Inflammatory macrophage treated with lipopolysaccharide for 4 hours (primary cell): ENCODE measurements around the gene ENTR1.

Source experiments
- DNase-seq: peaks from one replicate; pipeline ENCODE4 v3.0.0-alpha.2; 2020

The ENTR1 gene

DNA sequence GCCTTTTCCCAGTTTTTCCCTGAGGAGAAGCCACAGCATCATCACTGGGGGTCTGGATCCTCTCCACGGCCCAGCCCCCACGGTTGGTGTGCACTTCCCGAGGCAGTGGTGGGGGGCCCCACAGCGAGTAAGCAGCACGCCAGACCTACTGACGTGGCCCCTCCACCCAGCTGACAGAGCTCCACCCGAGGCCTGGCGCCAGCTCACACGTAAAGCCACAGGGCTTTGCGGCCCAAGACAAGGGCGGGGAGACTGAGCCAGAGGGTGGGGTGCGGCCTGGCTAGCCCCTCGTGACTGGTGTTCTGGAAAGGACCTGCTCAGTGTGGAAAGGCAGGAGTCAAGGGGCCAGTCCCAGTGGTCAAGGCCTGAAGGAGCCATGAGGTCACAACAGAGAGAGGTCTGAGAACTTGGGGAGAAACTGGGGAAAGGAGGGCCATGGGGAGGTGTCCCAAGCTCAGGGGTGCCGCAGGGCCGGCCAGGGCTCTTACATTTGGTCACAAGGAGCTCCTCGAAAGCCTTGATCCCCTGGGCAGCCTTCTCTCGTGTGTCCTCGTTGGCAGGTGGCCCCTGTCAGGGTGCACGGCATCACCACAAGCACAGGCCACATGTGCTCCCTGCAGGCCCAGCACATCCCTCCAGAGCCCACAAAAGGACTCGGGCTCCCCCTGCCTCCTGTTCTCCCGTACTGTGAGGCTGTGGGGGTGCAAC lies 15.9 kb downstream of the ENTR1 start:
- DNase-seq = no peak

DNA sequence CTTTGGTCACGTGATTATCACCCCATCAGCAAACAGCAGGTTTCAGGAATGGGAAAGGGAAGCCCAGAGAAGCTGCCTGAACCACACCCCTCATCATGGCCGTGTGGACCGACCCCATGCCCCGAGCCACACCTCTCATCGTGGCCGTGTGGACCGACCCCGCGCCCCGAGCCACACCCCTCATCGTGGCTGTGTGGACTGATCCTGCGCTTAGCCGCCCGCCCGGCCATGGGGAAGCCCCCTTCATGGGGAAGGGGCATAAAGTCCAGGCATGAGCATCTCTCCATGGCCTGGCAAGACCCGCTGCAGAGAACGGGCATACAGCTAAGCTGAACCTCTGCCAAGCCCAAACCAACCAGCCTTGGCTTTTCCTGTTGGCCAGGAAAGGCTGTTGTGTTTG lies 16.9 kb downstream of the ENTR1 start:
- no peak for DNase-seq

DNA sequence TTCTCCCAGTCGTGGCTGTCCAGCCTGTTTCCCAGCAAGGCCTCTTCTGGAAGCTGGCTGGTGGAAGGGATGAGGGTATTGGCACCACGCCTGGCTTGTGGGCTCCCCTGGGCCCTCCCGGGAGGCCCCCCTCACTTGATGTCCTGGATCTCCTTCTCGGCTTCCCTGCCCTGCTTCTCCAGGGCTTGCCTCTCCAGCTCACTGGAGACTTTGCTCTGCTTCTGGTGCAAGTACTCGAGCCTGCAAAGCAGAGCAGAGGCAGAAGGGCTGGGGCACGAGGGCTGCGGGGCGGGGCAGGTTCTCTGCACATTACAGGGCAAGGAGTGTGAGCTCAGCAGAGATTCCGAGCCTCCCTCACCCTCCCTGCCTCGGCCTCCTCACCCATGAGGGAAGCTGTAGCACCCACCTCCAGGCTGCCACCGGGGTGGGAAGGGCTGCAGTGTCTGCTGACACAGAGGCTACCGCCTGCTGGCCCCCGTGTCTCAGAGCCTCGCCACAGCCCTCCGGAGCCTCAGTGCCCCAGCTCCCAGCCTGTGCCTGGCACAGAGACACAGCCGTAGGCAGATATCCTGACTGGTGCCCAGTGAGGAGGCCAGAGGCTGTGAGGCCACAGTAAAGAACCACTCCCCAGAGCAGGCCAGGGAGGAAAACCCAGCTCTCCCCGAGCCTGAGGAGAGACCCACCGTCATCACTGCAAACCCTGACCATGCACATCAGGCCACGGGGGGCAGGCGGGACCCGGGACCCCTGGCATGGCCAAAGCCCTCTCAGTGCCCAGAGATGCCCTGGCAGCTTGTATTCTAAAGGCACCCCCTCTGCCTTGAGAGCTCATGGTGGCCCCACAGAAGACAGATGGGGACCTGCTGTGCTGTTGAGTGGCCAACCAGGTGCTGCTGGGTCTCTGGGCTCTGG lies 17.6 kb downstream of the ENTR1 start:
- no peak for DNase-seq

DNA sequence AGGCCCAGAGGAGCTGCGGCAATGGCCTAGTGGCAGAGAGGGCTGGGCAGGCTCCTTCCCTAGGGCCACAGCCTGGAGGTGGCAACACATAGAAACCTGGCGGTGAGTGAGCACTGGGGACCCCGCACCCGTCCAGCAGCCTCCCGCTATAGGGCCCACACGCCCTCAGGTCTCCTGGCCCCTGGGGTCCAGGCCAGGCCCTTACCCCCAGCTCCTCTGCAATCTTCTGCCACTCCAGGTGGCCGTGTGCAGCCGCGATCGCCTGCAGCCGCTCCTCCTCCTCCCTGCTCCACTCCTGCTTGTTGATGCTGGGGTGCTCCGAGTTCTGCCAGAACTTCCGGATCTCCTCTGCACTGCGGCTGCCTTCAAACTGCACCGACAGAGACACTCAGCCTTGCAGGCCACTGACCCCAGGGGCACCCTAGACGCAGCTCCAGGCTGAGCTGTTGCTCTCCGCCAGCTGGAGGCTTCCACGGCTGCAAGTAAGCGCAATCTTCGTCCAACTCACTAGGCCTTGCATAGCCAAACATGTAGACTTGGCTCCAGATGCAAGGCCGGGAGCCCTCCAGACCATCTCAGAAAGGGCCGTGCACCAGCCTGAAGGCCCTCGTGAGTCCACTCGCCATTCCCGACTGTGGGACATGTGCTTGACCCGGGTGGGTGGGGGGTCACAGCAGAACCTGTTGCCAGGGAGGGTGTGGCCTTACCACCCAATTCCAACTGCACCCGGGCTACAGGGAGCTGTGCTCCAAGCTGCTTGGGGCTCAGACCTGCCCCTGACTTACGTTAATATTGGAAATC lies 18.5 kb downstream of the ENTR1 start:
- no peak for DNase-seq

DNA sequence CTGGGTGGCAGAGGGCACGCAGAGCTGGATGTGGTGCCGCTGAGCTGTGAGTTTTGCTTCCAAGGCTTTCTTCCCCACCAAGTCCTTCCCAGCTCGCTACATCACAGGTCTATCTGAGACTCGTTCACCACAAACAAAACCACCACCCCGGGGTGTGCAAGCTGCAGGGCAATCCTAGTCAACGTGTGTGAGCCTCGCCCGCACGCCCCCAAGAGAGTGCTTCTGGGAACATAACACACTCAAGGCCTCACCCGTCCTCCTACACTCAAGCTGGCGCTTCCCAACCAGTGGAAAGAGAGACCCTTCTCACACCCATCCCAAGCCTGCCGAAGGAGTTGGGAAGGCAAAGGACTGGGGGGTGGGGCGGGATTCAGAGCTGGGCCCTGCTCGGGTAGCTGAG lies 21.0 kb downstream of the ENTR1 start:
- no peak for DNase-seq

DNA sequence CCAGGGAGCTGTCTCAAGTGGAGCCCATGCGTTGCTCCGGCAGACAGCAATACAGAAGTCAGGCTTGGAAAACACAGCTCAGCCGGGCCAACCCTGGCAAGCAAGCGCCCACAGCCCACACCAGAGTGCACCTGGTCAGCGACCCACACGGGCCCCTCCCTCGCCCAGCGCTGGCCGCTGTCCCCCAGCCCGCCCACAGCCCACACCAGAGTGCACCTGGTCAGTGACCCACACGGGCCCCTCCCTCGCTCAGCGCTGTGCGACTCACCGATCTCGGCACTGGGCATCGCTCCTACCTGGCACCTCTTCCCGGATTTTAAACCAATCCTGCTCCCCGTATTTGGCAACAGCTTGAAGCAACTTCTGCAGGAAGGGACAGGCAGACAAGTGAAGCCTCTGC lies 23.2 kb downstream of the ENTR1 start:
- DNase-seq = no peak

DNA sequence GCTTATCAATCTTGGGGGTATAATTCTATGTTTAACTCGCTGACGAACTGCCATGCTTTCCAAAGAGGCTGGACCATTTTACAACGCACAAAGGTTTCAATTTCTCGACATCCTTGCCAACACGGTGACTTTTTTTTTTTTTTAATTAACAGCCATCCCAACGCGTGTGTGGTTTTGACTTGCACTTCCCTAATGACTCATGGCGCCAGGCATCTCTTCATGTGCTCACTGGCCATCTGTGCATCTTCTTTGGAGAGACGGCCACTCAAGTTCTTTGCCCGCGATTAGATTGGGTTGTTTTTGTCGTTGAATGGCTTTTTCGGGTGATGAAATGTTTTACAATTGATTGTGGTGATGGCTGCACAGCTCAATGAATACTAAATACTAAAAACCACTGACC lies 24.4 kb downstream of the ENTR1 start:
- DNase-seq = peak; percentile 37

DNA sequence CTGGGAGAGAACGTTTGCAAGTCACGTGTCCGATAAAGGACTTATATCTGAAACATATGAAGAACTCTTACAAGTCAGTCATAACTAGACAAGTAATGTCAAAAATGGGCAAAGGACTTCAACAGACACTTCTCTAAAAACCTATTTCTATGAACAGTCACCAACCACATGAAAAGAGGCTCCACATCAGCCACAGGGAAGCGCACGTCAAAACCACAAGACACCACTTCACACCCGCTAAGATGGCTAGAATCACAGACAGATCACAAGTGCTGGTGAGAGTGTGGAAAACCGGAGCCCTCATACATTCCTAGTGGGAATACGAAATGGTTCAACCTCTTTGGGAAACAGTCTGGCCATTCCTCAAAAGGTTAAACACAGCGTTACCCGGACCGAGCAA lies 25.4 kb downstream of the ENTR1 start:
- DNase-seq = no peak

DNA sequence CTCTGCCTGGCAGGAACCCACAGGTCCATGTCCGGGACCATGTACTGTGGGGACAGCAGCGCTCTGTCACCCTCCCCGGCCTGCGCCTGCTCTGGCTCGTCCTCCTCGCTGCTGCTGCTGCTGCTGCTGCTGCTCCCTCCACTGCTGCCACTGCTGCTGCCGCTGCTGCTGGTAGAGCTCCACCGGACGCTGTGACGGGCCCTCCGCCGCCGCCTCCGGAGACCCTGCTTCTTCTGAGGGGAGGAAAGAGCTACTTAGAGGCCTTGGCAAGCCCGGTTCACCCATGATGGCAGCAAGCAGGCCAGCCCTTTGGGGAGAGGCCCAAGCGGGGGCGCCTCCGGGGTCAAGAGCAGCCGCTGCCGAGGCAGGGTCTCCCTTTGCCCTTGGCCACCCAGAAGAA lies 27.0 kb downstream of the ENTR1 start:
- DNase-seq = no peak

DNA sequence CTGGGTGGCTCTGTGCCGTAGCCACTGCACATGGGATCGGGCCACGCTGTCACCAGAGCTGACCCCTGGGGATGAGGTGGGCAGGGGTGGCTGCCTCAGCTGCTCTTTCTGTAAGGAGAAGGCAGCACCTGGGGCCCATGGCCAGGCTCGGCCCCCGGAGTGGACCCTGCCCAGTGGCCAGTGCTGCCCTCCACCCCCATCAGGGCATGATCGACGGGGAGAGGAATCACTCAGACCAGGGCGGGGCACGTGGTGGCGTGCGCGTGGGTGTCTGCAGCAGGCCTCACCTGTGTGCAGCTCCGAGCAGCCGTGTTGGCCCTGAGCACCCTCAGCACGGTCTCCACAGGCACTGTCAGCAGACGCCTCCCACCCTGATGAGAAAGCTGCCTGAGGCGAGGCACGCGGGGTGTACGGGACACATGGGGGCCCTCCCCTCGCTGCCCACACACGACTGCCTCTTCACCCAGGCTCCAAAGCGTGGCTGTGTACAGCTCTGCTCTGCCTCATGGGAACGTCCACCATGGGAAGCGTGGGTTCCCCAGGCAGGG lies 28.4 kb downstream of the ENTR1 start:
- no peak for DNase-seq

DNA sequence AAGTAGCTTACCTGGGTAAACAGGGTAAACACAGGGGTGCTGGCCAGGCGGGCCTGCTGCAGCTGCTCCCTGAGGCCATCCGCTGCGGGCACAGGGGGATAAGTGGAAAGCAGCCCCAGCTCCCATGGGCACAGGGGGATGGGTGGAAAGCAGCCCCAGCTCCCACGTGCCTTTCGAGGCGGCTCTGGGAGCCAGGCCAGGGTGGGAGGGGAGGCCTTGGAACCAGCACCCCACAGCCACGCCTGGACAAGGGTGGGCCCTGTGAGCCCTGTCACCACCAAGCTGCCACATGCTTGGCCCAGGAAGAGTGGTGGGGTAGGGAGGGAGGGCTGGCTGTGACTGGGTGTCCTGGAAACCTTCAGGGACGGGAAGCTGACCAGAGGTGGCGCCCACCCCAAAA lies 29.1 kb downstream of the ENTR1 start:
- DNase-seq = no peak

DNA sequence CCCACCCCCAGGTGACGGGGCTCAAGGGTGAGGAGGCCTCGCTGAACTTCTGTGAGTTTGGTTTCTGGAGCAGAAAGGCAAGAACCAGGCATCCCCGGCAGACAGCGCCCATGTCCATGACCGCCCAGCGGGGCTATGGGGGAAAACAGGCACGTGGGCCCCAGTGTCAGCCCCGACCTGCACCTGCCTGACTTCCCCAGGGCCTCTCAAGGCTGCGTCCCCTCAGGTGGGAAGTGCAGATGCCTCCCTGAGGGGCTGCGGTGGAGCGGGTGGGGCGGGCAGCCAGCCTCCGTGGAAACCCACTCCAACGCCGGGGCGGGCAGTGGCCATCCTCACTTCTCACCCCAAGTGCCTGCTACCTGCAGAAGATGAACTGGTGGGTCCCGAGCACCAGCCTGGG lies 30.0 kb downstream of the ENTR1 start:
- DNase-seq = no peak

DNA sequence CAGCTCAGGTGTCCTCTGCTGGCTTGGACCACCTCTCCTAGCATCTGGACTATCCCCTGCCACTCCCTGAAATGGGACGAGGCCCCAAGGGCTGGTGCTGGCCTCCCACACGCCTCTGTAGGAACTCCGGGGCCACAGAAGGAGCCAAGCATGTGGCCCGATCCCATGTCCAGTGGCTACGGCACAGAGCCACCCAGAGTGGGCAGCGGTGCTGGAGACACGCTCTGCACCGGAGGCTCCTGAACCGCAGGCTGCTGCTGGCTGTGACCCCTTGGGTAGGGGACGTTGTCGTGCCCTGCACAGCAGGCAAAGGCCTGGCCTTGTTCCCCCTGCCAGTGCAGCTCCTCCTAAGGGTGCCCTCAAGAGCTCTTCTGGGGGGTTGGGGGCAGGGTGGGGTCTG lies 30.5 kb downstream of the ENTR1 start:
- no peak for DNase-seq

DNA sequence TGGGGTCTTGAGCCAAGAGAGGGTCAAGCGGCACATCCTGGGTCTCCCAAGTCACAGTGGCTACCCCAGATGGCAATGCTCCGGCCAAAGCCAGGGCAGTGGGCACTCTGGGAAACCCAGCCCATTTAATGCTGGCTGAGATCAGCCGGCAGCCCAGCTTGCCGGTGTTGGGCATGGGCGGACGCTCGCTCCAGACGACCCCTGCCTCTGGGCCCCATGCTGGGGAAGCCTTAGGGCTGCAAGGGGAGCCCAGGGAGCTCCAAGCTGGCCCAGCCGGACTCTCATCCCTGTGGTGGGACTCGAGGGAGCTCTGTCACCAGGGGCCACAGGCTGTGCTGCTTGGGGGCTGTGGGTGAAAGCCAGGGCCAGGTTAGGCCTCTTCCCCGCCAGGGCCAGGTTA lies 31.0 kb downstream of the ENTR1 start:
- no peak for DNase-seq

DNA sequence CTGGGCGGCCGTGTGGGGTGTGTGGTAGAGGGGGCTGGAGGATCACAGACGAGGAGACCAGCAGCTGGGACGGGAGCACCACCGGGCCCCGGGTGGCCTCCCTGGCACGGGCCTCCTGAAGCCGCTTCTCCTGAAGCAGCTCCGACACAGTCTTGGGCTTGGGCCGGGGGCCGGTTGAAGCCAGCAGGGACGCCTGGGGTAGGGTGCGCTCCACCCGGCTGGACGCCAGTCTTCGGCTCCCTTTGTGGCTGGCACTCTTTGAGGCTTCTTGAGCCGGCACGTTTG lies 31.5 kb downstream of the ENTR1 start:
- no peak for DNase-seq

DNA sequence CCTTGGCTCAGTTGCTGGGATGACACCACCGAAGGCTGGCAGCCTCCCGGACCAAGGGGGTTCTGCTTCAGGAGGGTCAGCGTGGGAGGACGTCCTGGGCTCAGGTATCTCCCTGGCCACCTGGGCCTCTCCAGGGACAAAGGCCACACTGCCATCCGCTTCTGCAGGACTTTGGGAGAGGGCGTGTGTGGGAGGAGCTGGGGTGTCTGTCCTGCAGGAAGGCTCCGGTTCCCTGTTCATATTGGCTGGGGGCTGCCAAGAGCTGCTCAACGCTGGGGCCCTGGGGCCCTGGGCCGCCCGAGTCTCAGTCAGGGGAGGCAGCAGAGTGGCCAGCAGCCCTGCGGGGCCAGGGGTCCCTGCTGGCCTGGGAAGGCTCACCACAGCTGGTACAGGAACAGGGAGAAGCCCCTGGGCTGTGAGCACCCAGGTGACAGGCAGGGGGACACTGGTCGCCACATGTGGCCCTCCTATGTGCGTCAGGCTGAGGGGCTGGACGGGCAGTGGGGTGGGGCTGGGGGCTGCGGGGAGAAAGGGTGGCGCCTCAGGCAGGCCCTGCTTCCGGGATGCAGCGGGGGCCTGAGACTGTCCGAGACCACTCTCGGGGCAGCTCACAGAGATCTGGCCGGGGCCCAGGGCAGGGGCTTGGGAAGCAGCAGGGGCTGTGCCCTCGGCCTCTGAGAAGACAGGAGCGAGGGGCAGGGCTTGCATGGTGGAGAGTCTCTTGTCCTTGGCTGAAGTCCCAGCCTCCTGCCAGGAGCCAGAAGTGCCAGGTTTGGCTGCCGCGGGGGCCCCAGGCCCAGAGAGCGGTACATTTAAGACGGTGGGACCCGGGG lies 32.0 kb downstream of the ENTR1 start:
- no peak for DNase-seq

DNA sequence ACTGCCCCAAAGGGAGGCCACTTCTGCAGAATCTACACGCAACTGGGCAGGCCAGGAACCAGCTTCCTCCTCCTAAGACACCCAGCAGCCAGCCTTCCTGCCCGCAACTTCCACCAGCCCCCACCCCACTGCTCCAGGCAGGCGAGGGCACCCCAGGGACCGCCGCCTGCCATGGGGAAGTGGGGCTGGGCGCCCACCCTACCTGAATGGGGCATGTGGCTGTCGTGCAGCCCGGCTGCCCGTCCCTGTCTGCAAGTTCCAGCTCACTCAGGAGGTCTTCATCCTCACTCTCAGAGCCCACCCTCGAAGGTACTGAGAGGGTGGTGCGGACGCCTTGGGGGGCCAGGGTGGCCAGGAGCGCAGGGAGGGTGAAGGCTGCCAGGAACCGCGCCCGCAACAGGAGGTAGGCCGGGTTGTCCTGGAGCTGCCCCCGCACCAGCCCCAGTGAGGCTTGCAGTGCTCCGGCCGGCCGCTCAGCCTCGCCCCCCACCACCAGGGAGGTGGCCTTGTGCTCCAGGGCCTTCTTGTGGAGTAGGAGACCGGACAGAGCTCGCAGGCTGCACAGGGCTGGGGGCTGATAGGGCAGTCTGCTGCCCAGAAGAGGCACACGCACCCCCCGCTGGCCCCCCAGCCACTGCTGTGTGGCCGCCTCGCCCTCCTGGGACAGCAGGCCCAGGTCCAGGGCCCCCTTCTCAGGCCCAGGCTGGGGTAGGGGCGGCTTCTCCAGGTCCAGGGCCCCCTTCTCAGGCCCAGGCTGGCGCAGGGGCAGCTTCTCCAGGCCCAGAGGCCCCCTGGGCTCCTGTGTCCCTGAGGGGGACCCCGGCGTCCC lies 32.9 kb downstream of the ENTR1 start:
- no peak for DNase-seq

DNA sequence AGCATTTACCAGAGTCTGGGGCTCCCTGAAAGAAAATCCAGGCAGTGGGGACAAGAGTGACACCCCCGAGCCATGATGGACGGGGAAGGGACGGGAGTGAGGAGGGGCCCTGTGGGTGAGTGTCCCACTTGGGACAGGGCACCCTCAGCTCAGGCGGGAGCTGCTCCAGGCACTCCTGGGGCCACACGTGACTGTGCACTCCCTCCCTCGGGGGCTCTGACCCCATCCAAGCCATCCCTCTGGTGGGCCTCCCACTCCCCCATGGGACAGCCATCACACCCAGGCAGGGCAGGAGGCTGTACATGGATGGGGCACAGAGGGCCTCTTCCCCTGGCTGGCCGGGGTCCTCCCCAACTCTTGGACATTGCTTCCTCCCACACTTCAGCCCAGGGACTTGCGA lies 34.0 kb downstream of the ENTR1 start:
- no peak for DNase-seq

DNA sequence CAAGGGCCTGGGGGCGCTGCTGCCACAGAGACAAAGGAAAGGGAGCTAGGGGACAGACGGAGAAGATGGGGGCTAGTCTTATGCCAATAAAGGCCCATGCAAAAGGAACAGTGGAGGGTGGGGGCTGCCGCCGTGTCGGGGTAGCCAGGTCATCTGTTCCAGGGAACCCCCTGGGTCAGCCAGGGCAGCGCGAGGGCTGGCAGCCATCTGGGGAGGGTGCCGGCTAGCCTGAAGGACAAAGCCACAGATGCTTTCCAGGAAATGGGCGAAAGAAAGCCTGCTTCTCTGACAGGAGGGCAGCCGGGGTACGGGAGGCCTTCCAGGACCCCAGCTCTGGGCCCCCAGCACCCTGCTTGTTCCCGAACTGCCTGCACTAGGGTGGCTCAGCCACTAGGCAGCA lies 35.3 kb downstream of the ENTR1 start:
- no peak for DNase-seq

DNA sequence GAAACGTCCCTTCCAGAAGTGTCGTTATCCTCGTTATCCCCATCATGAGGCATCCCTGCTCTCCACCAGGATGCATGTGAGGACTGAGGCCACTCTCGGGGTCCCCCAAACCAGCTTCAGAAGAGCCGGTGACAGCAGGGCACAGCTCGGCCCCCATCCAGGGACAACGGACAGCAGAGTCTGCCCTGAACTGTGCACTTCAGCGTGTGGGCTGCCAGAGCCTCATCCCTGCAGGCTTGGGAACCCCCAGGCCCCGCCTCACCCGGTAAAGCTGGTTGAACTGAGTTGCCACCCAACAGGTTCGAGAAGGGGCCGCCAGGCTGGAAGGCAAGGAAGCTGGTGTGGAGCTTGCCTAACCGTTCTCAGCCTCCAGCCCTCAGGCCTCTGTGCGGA lies 36.2 kb downstream of the ENTR1 start:
- no peak for DNase-seq

DNA sequence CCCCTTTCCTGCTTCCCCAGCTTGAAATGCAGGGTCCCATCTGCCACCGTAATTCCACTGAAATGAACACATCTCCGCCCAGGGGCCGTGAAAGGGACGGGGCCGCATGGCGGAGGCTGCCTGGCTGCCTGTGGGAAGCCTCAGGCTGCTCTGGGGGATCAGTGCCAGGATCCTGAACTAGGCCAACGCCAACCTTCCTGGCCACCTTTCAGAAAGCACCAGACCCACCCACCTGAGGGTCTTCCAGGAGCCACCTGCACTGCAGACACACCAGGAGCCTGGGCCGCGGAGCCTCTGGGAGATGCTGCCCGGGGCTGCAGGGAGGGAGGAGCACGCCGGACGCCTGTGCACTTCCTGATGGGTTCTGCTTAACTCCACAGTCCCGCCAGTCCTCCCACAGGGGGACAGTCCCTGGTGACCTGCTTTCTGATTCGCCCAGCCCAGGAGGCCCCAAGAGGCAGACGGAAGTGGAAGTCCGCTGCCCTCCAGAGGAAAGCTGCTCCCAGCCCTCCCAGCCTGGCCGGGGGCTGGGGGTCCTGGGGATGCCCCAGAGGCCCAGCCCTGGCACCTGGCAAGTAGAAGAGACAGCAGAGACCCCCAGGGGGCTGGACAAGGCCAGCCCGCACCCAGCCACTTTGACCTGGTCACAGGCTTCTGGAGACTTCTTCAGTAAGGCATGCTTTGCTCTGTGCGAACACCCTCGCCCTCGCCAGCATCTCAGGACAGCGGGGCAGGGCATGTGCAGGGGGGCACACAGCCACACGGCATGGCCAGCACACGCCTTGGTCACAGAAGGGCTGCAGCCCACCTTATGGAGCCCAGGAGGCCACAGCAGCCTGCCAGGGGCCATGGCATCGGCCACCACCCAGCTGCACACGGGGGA lies 36.9 kb downstream of the ENTR1 start, which contains the start of gene CARD9:
Gene CARD9, minus strand, starts transcription at position 370 of the 883 bp plus-strand sequence. CDS start 1,591 bp downstream, outside the sequence.
- DNase-seq = peak; percentile 91
